NCI-H2029 treated with DMSO at 0.1 percent for 48 hours (cell line): ENCODE measurements around the gene SPRR4.

Source experiments
- DNase-seq: peaks from one replicate; lab custom pipeline; 2025; lab: John Stamatoyannopoulos, UW

The SPRR4 gene, protein sequence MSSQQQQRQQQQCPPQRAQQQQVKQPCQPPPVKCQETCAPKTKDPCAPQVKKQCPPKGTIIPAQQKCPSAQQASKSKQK

DNA sequence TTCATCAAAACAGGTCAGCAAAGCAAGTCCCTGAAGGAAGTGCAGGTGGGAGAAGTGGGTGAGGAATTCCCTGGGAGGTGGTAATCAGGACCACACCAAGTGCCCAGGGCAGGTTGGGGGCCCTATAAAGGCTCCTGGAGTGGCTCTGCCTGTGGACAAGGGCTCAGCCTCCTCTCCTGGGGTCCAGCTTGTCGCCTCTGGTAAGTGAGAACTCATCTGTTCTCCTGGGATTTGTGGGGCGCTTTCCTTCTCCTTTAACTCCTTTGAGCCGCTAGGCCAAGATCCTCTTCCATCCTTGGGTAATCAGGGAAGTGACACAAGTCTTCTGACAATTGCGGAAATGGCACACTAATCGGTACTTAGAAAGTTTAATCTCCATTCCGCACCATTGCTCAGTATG is at the start of gene SPRR4:
Gene SPRR4 (plus strand): TSS at position 154 of the 400 bp plus-strand sequence. CDS start 1,243 bp downstream, outside the sequence.
- no peak for DNase-seq

DNA sequence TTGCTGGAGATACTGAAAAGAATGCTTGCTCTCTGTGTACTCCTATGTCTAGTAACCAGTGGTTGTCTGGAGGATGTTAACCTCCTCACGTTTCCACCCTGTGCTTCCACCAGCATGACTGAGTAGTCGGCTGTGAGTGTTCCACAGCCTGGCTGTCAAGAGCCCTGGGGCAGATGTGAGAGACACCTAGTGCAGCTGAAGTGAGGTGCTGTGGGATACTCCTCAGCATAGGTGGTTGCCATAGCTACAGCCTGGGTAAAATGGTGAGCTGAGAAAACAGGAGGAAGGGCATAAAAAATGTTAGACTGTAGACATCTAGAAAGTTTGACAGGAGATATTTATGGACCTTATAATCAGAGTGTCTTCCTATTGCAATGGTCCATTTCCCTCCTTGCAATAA is 46.3 kb upstream of the SPRR4 start:
- DNase-seq: no peak

DNA sequence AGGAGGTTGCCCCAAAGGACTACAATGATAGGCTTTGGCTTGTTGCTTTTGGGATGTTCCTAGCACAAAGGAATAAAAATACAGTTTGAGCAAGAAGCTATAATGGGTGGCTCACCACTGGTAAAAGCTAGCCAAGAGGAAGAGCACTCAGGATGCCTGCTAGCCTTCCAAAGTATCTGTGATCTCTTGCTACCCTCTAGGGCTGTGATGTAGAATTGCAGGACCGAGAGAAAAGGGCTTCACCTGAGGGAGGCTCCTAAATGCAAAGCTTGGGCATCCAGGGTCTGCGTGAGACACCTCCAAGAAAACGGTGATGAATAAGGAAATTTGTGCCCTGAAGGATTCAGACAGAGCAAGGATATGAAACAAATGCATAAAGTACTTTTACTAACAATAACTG is 44.4 kb upstream of the SPRR4 start:
- DNase-seq: no peak

DNA sequence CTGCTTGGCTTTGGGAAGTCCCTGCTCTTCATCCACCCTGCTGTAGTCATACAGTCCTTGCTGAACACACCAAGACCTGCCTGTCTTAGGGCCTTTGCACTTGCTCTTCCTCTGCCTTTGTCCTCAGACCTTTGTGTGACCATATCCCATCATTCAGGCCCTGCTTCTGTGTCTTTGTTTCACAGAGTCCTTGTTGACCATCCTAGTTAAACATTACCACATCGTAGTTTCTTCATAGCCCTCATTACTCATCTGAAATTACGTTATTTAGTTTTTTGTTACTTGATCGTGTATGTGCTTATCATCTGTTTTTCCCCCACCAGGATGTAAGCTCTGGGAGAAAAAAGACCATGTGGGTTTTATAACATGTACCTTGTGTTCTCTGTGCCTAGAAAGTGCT is 41.8 kb upstream of the SPRR4 start:
- DNase-seq: no peak

DNA sequence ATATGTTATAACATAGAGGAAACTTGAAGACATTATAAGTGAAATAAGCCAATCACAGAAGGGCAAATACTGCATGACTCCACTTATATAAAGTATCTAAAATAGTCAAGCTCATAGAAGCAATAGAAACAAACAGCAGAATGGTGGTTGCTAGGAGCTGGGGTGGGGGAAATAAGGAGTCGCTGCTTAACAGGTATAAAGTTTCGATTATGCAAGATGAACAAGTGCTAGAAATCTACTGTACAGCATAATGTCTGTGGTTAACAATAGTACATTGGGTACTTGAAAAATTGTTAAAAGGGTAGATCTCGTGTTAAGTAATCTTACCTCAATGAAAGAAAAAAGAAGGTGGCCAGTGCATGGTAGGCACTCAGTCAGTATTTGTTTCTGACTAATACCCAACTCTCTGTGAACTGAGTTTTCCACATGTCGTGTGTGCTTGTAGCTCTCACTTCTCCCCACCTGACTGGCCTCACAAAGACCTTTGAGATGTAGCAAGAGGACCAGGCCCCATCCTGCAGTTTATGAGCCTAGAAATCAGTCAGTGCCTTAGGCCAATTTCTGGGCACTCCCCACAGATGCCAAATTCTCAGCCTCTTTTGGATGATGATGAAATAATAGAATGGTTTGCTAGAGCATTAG is 38.2 kb upstream of the SPRR4 start:
- no peak for DNase-seq

DNA sequence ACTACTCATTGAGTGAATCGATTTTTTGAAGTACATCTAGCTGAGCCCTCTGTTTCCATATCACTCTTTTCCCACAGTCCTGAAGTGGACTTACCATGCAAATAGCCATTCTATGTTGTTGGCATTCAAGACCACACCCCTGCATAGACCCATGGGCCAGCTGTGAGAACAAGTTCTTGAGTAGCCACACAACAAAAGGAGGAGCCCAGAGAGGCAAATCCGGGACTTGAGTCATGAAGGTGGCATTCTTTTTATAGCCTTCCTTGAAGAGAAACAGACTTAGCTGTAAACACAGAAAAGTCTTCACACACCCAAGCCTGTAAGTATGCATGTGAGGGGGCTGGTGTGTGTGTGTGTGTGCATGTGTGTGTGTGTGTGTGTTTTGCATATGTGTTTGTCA is 37.3 kb upstream of the SPRR4 start:
- no peak for DNase-seq

DNA sequence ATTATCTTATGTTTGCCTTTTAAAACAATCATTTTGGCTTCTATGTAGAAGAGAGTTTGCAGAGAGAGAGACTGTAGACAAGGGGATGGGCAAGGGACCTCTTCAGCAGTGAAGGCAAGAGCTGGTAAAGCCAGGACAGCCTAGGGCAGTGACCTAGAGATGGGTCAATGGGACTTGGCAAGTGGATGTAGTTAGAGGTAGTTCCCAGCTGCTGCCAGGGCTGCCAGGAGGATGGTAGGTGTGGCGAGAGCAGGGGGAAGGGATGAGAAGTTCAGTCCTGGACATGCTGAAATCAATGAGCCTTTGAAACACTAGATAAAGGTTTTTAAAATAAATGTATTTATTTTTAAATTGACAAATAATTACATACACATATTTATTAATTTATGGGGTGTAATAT is 29.8 kb upstream of the SPRR4 start:
- DNase-seq: no peak

DNA sequence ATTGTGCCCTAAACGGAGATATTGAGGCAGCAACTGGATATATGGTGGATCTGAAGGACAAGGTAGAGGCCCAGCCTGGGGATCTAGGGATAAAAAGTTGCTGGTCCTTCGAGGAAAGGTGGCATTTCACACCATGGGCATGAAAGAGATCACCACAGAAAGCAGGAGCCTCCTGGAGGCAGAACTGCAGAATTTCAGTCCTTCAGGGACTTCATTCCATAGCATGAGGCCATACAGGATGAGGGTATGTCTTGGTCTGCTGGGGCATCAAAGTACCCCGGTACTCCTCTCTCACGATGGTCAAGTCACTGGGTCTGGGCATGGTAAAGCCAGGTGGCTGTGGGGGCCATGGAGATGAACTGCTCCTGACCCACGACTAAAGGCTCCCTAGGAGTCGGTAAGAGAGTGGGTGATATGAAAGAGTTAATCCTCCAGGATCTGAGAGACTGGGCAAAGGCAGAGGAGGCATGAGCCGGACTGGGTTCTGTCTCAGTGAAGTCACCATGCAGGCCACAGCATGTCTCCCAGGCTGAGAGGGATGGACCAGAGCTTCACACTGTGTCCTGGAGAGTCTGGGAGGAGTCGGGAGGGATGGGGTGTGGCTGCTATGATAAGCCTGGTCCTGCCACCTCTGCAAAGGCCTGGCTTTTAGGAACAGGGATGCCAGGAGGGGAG is 29.3 kb upstream of the SPRR4 start:
- no peak for DNase-seq

DNA sequence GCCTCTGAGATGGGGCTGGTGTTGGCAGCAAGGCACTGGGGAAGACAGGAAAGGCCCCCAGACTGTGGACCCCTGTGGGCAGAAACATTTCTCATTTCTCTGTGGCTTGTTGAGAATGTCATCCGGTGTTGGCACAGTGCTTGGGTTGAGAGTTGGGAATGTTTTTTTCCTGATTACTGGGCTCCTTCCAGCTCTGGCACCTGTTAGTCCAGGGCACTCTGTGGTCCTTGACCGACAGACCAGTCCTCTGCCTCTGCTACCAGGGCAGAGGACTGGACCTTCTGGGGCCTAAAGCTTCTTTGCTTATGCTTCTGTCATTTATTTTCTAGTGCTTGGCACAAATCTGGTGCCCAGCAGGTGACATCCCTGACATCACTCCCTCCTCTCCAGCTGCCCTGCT is 28.3 kb upstream of the SPRR4 start:
- DNase-seq: no peak

DNA sequence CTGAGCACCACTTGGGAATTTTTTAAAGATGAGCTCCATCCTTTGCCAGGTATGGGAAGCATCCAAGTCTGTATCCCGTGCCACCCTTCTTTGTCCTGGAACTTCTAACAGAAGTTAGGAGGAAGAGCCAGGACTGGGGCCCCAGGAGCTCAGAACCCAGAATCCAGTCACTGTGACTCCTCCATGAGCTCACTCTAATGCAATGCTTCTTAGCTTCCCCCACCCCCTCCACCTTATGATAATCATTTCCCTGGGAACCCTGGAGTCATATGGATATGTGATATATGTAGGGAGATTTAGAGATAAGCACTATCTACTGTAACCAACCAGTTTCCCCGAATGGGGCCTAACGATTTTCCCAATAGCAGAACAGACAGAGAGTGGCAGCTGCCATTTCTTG is 24.2 kb upstream of the SPRR4 start:
- no peak for DNase-seq

DNA sequence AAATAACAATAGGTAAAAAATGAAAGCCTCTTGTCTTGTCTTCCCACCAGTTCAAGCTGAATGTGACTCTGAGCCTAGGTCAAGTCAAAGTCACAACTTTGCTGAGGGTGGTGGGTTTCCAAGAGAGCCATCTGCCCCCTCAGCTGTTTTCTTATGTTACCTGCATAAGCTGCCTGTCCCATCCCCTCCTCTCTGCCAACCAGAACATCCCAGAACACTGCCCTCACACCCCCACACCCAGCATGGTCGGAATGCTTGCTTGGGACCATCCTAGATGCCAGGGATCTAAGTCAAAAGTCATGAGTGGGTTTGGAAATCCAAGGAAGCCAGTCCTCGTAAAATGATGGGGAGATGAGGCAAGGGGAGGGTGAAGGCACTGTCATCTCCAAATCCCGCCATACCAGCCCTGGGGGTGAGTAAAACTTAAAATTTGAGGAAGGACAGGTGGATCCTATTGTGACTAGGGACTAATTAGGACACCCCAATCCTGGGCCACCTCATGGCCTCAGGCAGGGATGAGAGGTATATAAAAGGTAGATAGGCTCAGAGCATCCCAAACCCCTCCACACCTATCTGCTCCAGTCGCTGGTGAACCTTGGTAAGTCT is 23.7 kb upstream of the SPRR4 start, which contains the start of gene SPRR5:
Gene SPRR5 (plus strand): TSS at position 556 of the 606 bp plus-strand sequence. CDS start 1,349 bp downstream, outside the sequence.
- no peak for DNase-seq

DNA sequence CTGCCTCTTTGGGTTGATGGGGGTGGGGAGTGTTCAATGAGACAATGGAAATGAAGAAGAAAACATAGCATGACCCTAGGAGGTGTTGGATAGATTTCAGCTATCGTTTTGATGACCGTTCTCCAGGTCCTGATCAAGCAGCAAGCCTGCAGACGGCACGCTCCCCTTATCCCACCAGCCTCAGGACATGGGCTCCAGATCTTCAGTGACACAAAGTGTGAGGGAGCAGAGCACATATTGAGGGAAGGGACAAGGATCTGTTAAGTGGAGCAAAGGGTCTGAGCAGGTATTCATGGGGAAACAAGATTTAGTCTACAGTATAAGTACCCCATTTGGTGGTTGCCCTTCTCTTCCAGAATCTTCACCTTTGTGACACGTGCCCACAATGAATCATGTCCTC is 18.7 kb upstream of the SPRR4 start:
- DNase-seq: no peak

DNA sequence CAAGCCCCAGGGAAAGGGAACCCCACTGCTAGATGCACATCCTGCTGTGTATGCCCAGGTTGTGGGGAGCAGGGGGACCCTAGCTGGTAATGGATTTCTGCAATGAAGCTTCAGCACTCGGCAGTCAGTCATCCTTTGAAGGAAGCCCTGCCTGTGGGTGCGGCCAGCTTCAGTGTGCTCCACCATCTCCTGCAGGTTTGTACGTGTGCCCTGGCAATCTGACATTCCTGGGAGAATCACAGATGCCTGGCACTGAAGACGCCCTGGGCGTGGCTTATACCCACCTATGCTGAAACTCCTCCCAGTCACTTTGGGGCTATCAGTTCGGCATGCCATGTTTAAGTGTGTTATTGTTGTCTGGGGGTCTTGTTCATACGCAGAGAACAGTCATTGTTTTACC is 16.7 kb upstream of the SPRR4 start:
- no peak for DNase-seq

DNA sequence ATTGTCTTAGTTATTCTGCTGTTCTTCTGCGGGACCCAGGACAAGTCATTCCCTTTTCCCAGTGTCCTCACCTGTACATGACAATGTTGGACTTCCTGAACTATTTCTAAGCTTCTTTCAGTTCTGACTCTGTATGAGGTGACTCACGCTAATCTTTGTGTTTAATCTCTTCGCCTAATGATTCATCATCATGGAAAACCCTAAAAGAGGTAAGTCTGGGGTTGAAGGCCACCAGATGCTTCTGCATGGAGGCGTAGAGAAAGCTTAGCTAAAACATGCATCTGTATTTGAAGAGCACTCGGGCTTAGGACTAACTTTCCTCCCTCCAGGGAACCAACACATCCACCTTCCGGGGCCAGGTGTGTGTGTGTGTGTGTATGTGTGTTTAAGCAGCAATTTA is 16.0 kb upstream of the SPRR4 start:
- DNase-seq: no peak

DNA sequence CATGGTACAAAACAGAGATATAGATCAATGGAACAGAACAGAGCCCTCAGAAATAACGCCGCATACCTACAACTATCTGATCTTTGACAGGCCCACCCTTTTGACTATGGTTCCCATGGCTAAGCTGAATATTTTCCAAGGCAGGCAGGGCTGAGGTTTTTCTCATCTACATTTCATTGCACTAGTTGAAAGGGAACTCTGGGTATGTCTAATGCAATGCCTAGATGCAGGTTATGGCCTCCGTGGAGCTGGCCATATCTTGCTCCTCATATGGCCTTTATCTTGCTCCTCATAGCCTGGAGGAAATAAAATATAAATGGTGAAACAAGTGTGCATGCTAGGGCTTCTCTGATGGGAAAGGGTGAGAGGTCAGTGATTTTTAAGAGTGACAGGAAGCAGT is 12.9 kb upstream of the SPRR4 start:
- no peak for DNase-seq

DNA sequence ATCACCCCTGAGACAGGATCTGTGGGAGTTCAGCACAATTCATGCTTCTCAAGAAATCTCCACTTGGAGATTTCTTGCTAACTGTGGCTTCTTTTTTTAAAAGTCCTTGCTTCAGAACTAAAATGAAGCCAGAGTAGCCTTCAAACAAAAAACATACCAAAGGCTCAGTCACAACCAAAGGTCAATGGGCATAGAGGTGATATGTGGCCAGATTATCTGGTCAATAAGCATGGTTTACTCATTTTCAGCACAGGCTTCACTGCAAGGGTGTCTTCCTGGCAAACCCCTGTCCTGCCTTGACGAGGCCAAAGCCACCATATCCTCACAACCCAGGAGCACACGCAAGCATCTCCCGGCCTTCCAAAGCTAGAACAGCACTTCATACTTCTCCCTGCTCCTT is 11.2 kb upstream of the SPRR4 start:
- DNase-seq: no peak

DNA sequence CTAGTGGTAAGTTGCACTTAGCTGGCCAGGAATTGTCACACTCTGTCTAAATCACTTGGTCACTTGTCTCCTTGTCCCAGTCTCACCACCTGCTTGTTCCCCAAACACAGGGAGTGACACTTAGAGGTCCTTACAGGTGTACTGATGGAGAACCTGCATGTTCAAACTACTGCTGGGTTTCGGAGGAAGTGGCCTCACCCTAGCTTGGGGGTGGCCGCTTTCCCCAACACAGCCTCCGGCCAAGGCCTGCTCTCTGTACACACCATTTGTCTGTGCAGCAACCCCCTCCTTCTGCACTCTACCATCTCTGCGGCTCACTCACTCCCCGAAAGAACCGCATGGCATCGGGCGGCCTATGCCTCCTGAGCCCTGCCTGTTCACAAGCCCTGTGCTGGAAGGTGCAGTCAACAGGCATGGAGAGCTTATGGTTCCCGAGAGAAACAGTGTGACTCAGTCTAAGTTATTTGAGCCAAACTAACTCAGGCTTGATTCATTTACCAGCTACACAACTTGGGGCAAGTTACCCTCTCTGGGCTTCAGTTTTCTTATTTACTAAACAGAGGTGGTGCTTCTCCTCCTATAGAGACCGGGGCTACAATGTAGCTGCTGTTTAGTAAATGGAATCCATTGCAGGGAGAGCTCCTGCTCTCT is 10.5 kb upstream of the SPRR4 start:
- DNase-seq: no peak

DNA sequence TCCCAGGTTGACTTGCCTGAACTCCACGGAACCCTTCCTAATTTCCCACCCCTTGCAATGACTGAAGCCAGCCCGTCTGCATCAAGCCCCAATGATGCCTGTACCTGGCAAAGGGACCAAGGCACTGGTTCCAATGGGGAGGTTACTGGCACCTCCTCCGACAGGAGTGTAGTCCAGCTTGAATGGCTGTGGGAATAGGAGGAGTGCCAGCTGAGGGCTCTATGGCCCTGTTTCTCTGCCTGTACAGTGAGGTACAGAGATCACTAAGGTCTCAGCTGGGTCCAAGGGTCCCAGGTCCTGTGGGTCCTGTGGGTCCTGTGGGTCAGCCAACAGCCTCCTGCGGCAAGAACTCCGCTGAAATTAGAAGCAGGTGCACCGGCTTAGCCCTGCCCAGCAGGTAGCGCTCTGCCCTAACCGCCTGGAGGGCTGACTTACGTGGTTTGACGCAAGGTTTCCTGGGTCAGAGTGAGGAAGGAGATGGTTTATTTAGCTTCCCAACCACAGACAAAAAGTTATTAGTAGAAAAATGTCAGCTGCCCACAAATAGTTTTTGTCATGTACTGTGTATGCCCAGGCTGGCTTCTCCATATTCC is 9.9 kb upstream of the SPRR4 start:
- DNase-seq: no peak

DNA sequence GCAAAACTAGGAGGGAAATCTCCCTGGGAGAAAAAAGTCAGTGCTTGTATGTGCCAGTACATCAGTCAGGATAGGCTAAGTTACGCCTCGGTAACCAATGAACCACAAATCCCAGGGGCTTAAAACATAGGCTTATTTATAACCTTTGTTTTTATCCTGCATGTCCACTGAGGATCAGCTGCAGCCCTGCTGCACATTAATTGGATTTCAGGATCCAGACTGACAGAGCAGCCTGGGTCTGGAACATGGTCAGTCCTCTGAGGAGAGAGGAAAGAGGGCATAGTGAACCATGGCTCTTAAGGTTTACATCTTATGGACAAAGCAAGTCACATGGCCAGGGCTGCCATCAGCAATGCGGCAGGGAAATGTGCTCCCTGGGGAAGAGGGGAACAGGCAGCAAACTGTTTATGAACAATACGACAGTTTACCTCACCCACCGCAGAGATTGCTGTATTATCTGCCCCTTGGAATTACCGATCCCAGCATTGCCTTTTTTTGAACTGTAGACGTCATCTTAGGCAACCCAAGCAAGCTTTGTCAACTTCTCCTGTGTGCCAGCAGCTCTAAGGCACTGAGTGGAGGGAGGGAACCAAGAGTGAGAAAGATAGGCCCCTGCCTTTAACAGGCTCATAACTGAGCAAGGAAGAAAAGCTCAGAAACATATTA is 9.1 kb upstream of the SPRR4 start:
- DNase-seq: no peak

DNA sequence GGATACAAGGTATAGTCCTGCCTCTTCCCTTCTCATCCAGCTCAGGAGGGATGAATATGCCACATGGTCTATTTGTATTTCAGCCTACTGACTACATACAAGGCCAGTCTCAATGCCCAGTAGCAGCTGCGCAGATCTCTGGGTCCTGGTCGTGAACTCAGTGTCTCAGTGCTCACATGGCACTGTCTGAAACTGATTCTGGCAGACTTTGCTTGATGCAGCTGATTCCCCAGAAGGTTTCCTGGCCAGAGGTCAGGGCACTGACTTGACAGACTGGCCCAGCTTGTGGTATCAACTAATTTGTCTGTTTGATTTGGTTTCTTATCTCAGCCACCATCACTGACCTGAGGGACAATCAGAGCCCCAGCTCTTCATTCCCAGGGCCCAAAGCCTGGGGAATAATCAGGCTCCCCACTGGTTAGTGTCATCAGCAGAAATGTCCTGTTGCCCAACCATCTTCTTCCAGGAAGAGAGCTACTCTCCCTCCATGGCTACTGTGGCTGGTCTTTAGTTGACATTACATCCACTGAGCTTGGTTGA is 7.5 kb upstream of the SPRR4 start:
- no peak for DNase-seq

DNA sequence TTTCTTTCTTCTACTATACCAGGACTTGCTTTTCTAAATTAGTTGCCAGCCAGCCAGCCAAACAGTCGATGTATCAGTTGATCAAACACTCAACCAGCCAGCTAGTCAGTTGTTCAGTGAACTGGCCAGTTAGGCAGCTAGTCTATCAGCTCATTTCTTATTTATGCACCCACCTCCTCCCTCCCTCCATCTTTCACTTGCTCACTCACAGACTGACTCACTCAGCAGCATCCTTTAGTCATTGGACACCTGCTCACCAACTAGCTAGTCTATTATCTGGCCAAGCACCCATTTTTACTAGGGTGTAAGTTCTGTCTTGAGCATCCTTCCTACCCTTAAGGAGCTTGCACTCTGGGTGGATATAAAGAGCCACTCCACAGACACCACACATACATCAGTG is 5.9 kb upstream of the SPRR4 start:
- no peak for DNase-seq

DNA sequence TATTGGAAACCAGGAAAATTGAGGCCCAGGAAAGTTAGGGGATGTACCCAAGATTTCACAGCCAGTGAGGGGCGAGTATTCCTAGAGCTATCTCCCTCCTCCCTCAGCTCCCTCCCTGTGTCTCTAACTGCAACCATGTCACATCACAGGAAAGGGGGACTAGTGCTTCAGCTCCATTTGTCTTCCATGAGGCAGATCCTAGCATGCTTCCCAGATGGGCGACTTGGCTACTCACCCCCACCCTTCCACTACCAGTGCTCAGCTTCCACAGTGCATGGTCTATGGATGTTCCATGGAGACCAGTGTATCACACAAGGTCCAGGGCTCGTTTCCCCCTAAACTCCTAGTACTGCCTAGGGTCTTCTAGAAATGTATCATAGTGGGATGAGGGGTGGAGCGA is 4.6 kb upstream of the SPRR4 start:
- DNase-seq: no peak
